A549 (cell line): Measurements from ENCODE around the gene SMARCAL1. TPM values are rescaled to one million over a fixed set of nuclear protein-coding genes. Genes with fewer than 3 reads are reported as not detected.
A peak's percentile ranks its signal among the peaks of the same experiment; 100 is the strongest.
"Not testable (repeated sequence)": the region's sequence is repeated elsewhere in the genome, so short reads cannot be mapped to it uniquely, and the experiment has no call there.

ENCODE experiments used
- ATAC-seq, 2 experiments: fragments of 200-7000 bp in 1 of 2; fragments of >200 bp in 1 of 2; cut with Nextera tagmentation in 1 of 2; cut with Tn5 transposase in 1 of 2; 3 replicates each; pipeline versions ENCODE4 v1.8.0 to v1.9.1; 2018 to 2020; ENCODE audit warnings: mild to moderate bottlenecking in 1 of 2, moderate library complexity in 1 of 2
- CTCF ChIA-PET: fragments of 300-600 bp; sonication (Branson Sonifier 250); formaldehyde crosslinking; extraction: SDS; loops from one replicate; lab custom pipeline; 2021; ENCODE audit warnings: antibody characterized with exemption, inconsistent platforms; lab: Yijun Ruan, JAX
- POLR2A ChIA-PET: fragments of 350-600 bp; formaldehyde crosslinking; extraction: SDS; loops from one replicate; lab custom pipeline; 2021; ENCODE audit warnings: antibody characterized with exemption, inconsistent platforms; lab: Yijun Ruan, JAX
- DNase-seq, 2 experiments: peaks; one replicate each; pipeline versions ENCODE4 v3.0.0 to v3.0.0-alpha.2; 2011 to 2016; ENCODE audit warnings: low read depth in 1 of 2, low spot score in 1 of 2
- FAIRE-seq: peaks from 2 replicates; lab custom pipeline; 2011; peaks lifted over from hg19 to GRCh38; lab: Jason Lieb, UNC
- H3K27ac ChIP-seq, 2 experiments: fragments of >200 bp; sonication (Bioruptor Twin); formaldehyde crosslinking; 3 replicates each; pipeline ENCODE4 v1.5.1; 2016 to 2017
- H3K4me1 ChIP-seq: fragments of >200 bp; sonication (Bioruptor Twin); formaldehyde crosslinking; 3 replicates; pipeline ENCODE4 v1.6.1; 2016
- H3K4me2 ChIP-seq: fragments of >200 bp; sonication (Bioruptor Twin); formaldehyde crosslinking; 3 replicates; pipeline ENCODE4 v1.6.1; 2016
- H3K4me3 ChIP-seq: fragments of >200 bp; sonication (Bioruptor Twin); formaldehyde crosslinking; 3 replicates; pipeline ENCODE4 v1.5.1; 2016
- H3K9me3 ChIP-seq: fragments of >200 bp; sonication (Bioruptor Twin); formaldehyde crosslinking; 3 replicates; pipeline ENCODE4 v1.6.1; 2016
- ESRRA ChIP-seq: fragments of 150-350 bp; IDR thresholded peaks from 2 replicates; pipeline ENCODE4 v1.6.1; 2014; ENCODE audit warnings: mild to moderate bottlenecking, low read length, borderline replicate concordance
- FOXS1 ChIP-seq: fragments of 250-450 bp; sonication (Bioruptor Pico); IDR thresholded peaks from 2 replicates; pipeline ENCODE4 v1.5.0; 2020; ENCODE audit warnings: mild to moderate bottlenecking, moderate library complexity
- GATA3 ChIP-seq: IDR thresholded peaks from 2 replicates; pipeline ENCODE4 v1.6.1; 2012; ENCODE audit warnings: borderline replicate concordance
- JUN ChIP-seq, 2 experiments: fragments of >200 bp; sonication (Bioruptor Twin); formaldehyde crosslinking; IDR thresholded peaks; 2 replicates in 1 of 2; 3 replicates in 1 of 2; pipeline ENCODE4 v1.6.1; 2016 to 2017
- KDM5A ChIP-seq: fragments of 200-600 bp; sonication (generic); IDR thresholded peaks from 2 replicates; pipeline ENCODE4 v1.6.1; 2016; ENCODE audit warnings: antibody characterized with exemption, mild to moderate bottlenecking
- NPAS2 ChIP-seq: fragments of 250-450 bp; sonication (Bioruptor Pico); IDR thresholded peaks from 2 replicates; pipeline ENCODE4 v1.8.0; 2022; ENCODE audit warnings: mild to moderate bottlenecking, moderate library complexity, borderline replicate concordance
- POLR2AphosphoS2 ChIP-seq: conservative IDR thresholded peaks from 2 replicates; pipeline ENCODE4 v1.6.1; 2012; ENCODE audit warnings: low read length, improper control_type of control experiment, inconsistent platforms
- RAD21 ChIP-seq, 2 experiments: fragments of >200 bp in 1 of 2; sonication (Bioruptor Twin) in 1 of 2; formaldehyde crosslinking in 1 of 2; IDR thresholded peaks in 1 of 2; conservative IDR thresholded peaks in 1 of 2; 2 replicates in 1 of 2; 3 replicates in 1 of 2; pipeline ENCODE4 v1.6.1; 2012 to 2018; ENCODE audit warnings: inconsistent platforms in 1 of 2
- RARB ChIP-seq: fragments of 250-450 bp; sonication (Bioruptor Pico); IDR thresholded peaks from 2 replicates; pipeline ENCODE4 v1.8.0; 2021; ENCODE audit warnings: mild to moderate bottlenecking, moderate library complexity
- RNF2 ChIP-seq: fragments of 200-600 bp; sonication (generic); IDR thresholded peaks from 2 replicates; pipeline ENCODE4 v1.6.1; 2016; ENCODE audit warnings: low read depth, mild to moderate bottlenecking, antibody characterized with exemption, moderate library complexity, borderline replicate concordance
- SMC3 ChIP-seq: fragments of >200 bp; sonication (Bioruptor Twin); formaldehyde crosslinking; IDR thresholded peaks from 3 replicates; pipeline ENCODE4 v1.6.1; 2018; ENCODE audit warnings: inconsistent platforms
- SREBF2 ChIP-seq: fragments of 450-650 bp; IDR thresholded peaks from 2 replicates; pipeline ENCODE4 v1.6.1; 2014; ENCODE audit warnings: mild to moderate bottlenecking, moderate library complexity
- ZC3H11A ChIP-seq: fragments of 450-650 bp; IDR thresholded peaks from 2 replicates; pipeline ENCODE4 v1.6.1; 2014; ENCODE audit warnings: antibody characterized with exemption, mild to moderate bottlenecking
- ZFP36 ChIP-seq: fragments of 450-650 bp; IDR thresholded peaks from 2 replicates; pipeline ENCODE4 v1.6.1; 2014; ENCODE audit warnings: borderline replicate concordance; ENCODE audit not compliant: partially characterized antibody
- WGBS: methylation state at CpG from one replicate; pipeline ENCODE4 v1.1.6; 2017; ENCODE audit errors: missing lambda C conversion rate; 5-methylcytosine and 5-hydroxymethylcytosine counted together
- polyA plus RNA-seq, 4 experiments: library from polyadenylated mRNA; depleted of rRNA in 3 of 4; stranded (reverse); fragments of >200 nt; fragmentation: RNase III in 1 of 4; extraction: RNeasy Plus Mini Kit Qiagen cat#74134 plus additional on column Dnase treatment in 1 of 4; gene quantifications; 2 replicates in 3 of 4; 3 replicates in 1 of 4; pipeline ENCODE4 v1.2.3, GENCODE V29; 2011 to 2017
- TF ChIP-seq, protein P1 (sequence below): fragments of 450-650 bp; IDR thresholded peaks from 2 replicates; pipeline ENCODE4 v1.6.1; 2014; ENCODE audit warnings: antibody characterized with exemption
- TF ChIP-seq, protein P2 (sequence below): fragments of 150-350 bp; IDR thresholded peaks from 2 replicates; pipeline ENCODE4 v1.6.1; 2014; ENCODE audit warnings: low read depth, mild to moderate bottlenecking, low read length
- TF ChIP-seq, protein P3 (sequence below): IDR thresholded peaks from 2 replicates; pipeline ENCODE4 v1.6.1; 2012
- TF ChIP-seq, protein P4 (sequence below): fragments of >200 bp; sonication (Bioruptor Twin); formaldehyde crosslinking; IDR thresholded peaks from 3 replicates; pipeline ENCODE4 v1.5.1; 2016

Gene SMARCAL1
- polyA plus RNA-seq, 2 of the 4 experiments (the other 2 are of a cell fraction) = 18.4 to 28.7 TPM

DNA sequence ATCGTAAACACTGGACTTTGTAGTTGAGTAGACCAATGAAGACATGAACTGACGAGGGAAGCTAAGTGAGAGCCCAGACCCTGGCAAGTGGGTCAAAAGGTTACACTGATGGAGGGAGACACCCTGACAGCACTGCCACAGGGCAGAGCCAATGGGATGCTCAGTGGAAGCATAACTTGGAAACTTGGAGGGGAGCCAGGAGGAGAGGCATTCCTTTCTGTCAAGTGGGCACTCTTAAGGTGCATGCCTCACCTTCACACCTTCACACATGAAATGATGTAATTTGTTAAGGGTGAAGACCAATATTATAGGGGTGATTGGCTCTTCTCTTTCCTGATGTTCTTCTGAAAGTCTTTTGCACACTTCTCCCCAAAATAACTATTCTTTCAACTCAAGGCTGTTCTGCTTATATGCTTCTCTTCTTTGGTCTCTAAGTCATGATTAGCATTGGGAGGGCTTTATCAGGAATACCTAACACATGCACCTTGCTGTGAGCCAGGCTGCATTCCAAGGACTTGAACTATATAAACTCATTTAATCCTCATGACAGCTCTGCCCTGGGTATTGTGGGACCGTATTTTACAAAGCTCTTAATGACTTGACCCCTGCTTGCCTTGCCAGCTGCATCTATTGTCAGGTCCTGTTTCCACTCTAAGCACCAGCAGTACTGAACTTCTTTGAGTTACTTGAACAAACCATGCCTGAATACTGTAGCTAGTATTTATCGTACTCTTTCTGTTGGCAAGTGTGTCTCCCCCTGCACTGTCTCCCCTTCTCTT lies 105.4 kb downstream of the SMARCAL1 start:
- FAIRE-seq (no peak), ATAC-seq (no peak)
- CTCF ChIA-PET = interaction anchor here (0.6 to 13.2 kb wide), 13 partner anchors 8 to 1701 kb away, joined by 3 to 402 read pairs (median 3); no protein-coding TSS in a partner anchor

DNA sequence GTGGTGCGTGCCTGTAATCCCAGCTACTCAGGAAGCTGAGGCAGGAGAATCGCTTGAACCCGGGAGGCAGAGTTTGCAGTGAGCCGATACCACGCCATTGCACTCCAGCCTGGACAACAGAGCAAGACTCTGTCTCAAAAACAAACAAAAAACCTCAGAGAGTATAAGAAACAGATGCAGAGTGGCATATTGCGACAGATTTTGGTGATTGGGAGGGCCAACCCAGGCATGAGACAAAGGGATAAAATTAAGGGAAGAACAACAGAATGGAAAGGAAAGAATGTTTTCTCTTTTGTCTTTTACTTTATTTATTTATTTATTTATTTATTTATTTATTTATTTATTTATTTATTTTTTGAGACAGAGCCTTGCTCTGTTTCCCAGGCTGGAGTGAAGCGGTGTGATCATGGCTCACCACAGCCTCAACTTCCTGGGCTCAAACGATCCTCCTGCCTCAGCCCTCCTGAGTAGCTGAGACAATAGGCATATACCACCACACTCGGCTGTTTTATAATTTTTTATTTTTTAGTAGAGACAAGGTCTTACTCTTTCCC lies 106.4 kb downstream of the SMARCAL1 start:
- not testable (repeated sequence) for H3K4me2 ChIP-seq, H3K9me3 ChIP-seq, H3K4me1 ChIP-seq, DNase-seq, H3K27ac ChIP-seq, FAIRE-seq, H3K4me3 ChIP-seq
- TF ChIP-seq ZC3H11A = peak; percentile 92
- ATAC-seq = peak in 1 of 2 experiments; percentile 19; a peak in 3 of 6 replicates
- whole genome bisulfite sequencing = 74% methylated on average over 9 of the region's 9 CpGs
- ChIA-PET POLR2A (interaction anchor here (1.6 kb wide), 1 partner anchor 147 kb away, joined by 3 read pairs; no protein-coding TSS in a partner anchor), CTCF (interaction anchor here (0.8 to 13.2 kb wide), 16 partner anchors 8 to 992 kb away, joined by 3 to 402 read pairs (median 3); no protein-coding TSS in a partner anchor)

More for the DNA sequence above, 105.4 kb downstream of the SMARCAL1 start:
- Histone ChIP-seq H3K4me1 (no peaks in the 10 kb centered on the region), H3K27ac (no peak overlapping the region), H3K4me2 (no peak overlapping the region), H3K4me3 (no peak overlapping the region)
- DNase-seq = no peak
- TF ChIP-seq POLR2AphosphoS2 = no peak
- TF ChIP-seq KDM5A = no peak
- TF ChIP-seq, protein P1, sequence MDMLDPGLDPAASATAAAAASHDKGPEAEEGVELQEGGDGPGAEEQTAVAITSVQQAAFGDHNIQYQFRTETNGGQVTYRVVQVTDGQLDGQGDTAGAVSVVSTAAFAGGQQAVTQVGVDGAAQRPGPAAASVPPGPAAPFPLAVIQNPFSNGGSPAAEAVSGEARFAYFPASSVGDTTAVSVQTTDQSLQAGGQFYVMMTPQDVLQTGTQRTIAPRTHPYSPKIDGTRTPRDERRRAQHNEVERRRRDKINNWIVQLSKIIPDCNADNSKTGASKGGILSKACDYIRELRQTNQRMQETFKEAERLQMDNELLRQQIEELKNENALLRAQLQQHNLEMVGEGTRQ = no peak
- no peak for TF ChIP-seq ZFP36
- TF ChIP-seq ESRRA = no peak
- TF ChIP-seq SMC3 = no peak
- TF ChIP-seq, protein P2, sequence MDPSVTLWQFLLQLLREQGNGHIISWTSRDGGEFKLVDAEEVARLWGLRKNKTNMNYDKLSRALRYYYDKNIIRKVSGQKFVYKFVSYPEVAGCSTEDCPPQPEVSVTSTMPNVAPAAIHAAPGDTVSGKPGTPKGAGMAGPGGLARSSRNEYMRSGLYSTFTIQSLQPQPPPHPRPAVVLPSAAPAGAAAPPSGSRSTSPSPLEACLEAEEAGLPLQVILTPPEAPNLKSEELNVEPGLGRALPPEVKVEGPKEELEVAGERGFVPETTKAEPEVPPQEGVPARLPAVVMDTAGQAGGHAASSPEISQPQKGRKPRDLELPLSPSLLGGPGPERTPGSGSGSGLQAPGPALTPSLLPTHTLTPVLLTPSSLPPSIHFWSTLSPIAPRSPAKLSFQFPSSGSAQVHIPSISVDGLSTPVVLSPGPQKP = no peak
- no peak for TF ChIP-seq FOXS1
- TF ChIP-seq RNF2 = no peak
- no peak for TF ChIP-seq SREBF2
- TF ChIP-seq NPAS2 = no peak
- TF ChIP-seq, protein P3, sequence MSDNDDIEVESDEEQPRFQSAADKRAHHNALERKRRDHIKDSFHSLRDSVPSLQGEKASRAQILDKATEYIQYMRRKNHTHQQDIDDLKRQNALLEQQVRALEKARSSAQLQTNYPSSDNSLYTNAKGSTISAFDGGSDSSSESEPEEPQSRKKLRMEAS = no peak
- no peak for TF ChIP-seq RARB (CRISPR knock-in tag)
- TF ChIP-seq GATA3 = no peak
- TF ChIP-seq, all 56 proteins: peak for 0
- POLR2A ChIA-PET = no interaction called here
- H3K9me3 ChIP-seq = no peaks in the 10 kb centered on the region
- 94% methylated on average over 4 of the region's 4 CpGs for WGBS

DNA sequence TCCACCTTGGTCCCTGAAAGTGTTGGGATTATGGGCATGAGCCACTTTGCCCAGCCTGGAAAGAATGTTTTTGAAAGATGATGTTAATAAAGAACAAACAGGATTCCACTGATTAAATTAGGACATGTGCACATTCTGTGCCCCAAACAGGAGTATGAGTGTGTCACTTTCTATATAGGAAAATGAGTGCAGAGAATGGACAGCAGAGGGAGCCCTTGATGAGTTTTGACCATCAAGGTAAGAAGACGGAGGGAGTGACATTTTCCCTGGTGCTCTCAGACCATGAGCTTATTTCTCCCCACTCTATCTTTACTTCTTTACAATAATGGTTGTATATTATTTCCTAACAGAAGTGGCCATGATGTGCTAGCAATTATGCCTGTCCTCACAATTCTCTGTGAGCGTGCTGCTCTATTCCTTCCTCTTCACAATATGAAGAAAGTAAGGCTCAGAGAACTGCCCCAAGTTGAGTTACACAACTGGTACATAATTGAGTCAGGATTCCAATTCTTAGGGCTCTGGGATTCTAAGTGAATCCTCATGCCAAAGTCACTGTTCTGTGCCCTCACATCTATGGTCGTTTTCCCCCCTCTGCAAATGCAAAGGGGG lies 107.0 kb downstream of the SMARCAL1 start:
- ChIA-PET POLR2A (interaction anchor here (1.6 kb wide), 1 partner anchor 146 kb away, joined by 3 read pairs; no protein-coding TSS in a partner anchor), CTCF (interaction anchor here (0.6 to 13.2 kb wide), 26 partner anchors 8 to 991 kb away, joined by 3 to 402 read pairs (median 3); no protein-coding TSS in a partner anchor)
- Histone ChIP-seq H3K4me1 (no peaks in the 10 kb centered on the region), H3K9me3 (no peaks in the 10 kb centered on the region), H3K4me2 (no peak overlapping the region), H3K4me3 (no peak overlapping the region), H3K27ac (no peak overlapping the region)
- peak; percentile 52 to 73 for DNase-seq
- WGBS = 72% methylated on average over 3 of the region's 3 CpGs
- FAIRE-seq = no peak
- TF ChIP-seq SMC3 (peak; percentile 88), JUN (IDR thresholded peaks at IDR 0.05) (no peak), RAD21 (conservative IDR thresholded peaks at IDR 0.05 in 1 of 2, IDR thresholded peaks at IDR 0.05 in 1 of 2) (peak; percentile 73 to 74)
- TF ChIP-seq, protein P4, sequence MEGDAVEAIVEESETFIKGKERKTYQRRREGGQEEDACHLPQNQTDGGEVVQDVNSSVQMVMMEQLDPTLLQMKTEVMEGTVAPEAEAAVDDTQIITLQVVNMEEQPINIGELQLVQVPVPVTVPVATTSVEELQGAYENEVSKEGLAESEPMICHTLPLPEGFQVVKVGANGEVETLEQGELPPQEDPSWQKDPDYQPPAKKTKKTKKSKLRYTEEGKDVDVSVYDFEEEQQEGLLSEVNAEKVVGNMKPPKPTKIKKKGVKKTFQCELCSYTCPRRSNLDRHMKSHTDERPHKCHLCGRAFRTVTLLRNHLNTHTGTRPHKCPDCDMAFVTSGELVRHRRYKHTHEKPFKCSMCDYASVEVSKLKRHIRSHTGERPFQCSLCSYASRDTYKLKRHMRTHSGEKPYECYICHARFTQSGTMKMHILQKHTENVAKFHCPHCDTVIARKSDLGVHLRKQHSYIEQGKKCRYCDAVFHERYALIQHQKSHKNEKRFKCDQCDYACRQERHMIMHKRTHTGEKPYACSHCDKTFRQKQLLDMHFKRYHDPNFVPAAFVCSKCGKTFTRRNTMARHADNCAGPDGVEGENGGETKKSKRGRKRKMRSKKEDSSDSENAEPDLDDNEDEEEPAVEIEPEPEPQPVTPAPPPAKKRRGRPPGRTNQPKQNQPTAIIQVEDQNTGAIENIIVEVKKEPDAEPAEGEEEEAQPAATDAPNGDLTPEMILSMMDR = peak; percentile 82
- ATAC-seq = peak; percentile 72 to 93; a peak in 5 of 6 replicates
